Epidermal melanocyte (primary cell): ENCODE results near the gene MAGED1.
"Not testable (repeated sequence)": the region's sequence is repeated elsewhere in the genome, so short reads cannot be mapped to it uniquely, and the experiment has no call there.

Experiments used
- DNase-seq: peaks from one replicate; pipeline ENCODE4 v3.0.0; 2011; ENCODE audit warnings: low spot score; ENCODE audit not compliant: insufficient read length

The MAGED1 gene

GRCh38 chrX:51896626-51897025, 3.2 kb downstream of the MAGED1 start:
- no peak for DNase-seq

DNA sequence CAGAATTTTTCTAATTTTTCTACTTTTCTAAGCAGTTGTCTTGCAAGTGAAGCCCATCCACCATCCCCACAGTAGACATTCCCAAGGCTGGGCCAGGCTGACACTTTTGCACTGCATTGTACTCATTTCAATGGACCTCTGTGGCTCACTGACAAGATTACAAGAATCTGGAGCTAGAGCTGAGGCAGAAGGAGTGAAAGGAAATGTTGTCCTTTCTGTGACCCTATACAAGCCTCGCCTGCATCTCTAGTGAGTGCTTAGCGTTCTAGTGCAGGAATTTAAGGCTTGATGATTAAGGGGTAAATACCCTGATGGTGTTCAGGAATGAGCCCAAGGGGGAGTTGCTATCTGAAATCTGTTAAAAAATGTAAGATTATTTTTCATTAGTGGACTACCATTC, 6.3 kb downstream of the MAGED1 start:
- DNase-seq = no peak

GRCh38 chrX:51902510-51903050, 9.2 kb downstream of the MAGED1 start:
- DNase-seq = no peak

- DNase-seq = not testable (repeated sequence)
These were observed 11.7 kb downstream of the MAGED1 start for GRCh38 chrX:51905152-51905551.

GRCh38 chrX:51905711-51906110, 12.3 kb downstream of the MAGED1 start:
- DNase-seq = no peak

GRCh38 chrX:51917604-51918003, 24.2 kb downstream of the MAGED1 start:
- DNase-seq = no peak

DNA sequence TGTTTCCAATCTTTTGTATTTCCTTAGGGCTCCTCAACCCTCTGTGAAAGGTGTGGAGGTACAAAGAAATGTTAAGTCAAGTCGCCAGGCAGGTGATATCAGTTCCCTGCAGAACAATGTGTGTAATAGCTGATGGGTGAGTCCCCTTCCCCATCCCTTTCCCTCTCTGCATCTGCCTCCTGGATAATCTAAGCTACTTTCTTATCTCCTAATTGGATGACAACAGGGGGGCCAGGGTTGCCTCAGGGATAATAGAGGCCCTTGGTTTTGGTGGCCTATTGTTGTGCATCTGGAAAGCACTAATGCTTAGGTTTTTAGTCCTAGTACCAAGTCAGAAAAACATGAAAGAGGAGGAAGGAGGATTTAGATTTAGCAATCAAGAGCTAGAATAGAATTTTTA, 29.1 kb downstream of the MAGED1 start:
- no peak for DNase-seq

GRCh38 chrX:51931566-51932150, 38.2 kb downstream of the MAGED1 start:
- DNase-seq = no peak
